ENCODE results near the gene COL11A2. TPM values are rescaled to one million over a fixed set of nuclear protein-coding genes. Genes with fewer than 3 reads are reported as not detected.

COL11A2 gene
- total and polyA plus RNA-seq, 2 of the 13 experiments (the other 11 are each of a cell fraction or from before 2014, with no cell fraction given), result 0.55 TPM

DNA sequence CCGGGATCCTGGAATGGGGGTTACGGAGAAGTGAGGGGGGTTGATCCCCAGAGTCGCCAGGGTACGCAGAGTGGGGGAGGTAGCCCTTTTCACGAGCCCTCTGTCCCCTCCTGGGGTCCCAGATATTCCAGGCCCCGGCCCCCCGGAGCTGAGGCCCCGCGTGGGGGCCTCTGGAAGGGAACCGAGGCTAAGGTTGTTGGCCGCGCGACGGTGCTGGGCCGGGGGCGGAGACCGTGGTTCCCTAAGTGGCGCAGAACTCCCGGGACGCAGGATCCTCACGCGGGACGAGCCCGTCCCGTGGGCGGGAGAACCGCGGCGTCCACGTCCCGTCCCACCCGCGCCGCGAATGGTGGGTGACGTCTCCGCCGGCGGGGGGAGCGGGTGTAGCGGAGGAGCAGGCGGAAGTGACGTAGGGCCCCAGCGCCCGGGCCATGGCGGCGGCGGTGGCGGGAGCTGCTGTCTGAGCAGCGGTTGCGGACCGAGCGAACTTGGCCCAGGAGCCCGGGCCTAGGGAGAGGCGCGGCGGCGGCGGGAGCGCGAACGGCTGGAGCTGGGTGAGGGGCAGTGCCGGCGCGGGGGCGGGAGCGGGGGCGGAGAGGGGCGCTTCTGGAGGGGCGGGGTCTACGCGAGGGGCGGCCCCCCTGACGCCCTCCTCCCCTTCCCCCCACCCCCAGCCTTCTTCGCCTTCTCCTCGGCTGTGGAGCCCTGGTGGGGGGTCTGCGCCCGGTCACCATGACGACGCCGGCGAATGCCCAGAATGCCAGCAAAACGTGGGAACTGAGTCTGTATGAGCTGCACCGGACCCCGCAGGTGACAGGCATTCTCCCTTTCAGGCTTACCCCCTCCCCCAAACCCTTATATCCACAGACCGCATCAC, 16.1 kb upstream of the COL11A2 start, which contains the start of gene RING1 (continued):
- TF ChIP-seq HNF1A (IDR thresholded peaks at IDR 0.05; ENCODE audit: low read depth) (no peak), HNF1A (CRISPR knock-in tag; IDR thresholded peaks at IDR 0.05; ENCODE audit: borderline replicate concordance) (peak; percentile 47; the same call in 1 of the 2 replicates), PATZ1 (CRISPR knock-in tag; IDR thresholded peaks at IDR 0.05) (peak; percentile 96), RBM39 (IDR thresholded peaks at IDR 0.05; ENCODE audit: low read depth, low read length, poor library complexity, severe bottlenecking) (peak; percentile 85), ZNF646 (CRISPR knock-in tag; IDR thresholded peaks at IDR 0.05) (no peak), PHF21A (CRISPR knock-in tag; IDR thresholded peaks at IDR 0.05) (peak; percentile 32; the same call in 1 of the 2 replicates), TAF15 (IDR thresholded peaks at IDR 0.05; ENCODE audit: low read depth, low read length, poor library complexity, severe bottlenecking) (no peak), FOSL2 (CRISPR knock-in tag; IDR thresholded peaks at IDR 0.05) (peak; percentile 64; the same call in 1 of the 2 replicates), HCFC1 (IDR thresholded peaks at IDR 0.05; ENCODE audit: low read depth, low read length) (peak; percentile 36; the same call in 1 of the 2 replicates), ASH2L (IDR thresholded peaks at IDR 0.05; ENCODE audit: insufficient read length, low read depth, low read length) (peak; percentile 72), TOE1 (CRISPR knock-in tag; IDR thresholded peaks at IDR 0.05) (0 out of 2 replicates have a peak, but pooled peaks have one; percentile 49), CCDC6 (CRISPR knock-in tag; IDR thresholded peaks at IDR 0.05) (peak; percentile 93)
- TF ChIP-seq, protein P1, sequence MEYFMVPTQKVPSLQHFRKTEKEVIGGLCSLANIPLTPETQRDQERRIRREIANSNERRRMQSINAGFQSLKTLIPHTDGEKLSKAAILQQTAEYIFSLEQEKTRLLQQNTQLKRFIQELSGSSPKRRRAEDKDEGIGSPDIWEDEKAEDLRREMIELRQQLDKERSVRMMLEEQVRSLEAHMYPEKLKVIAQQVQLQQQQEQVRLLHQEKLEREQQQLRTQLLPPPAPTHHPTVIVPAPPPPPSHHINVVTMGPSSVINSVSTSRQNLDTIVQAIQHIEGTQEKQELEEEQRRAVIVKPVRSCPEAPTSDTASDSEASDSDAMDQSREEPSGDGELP (IDR thresholded peaks at IDR 0.05; ENCODE audit: borderline replicate concordance, low read depth), result peak; percentile 45; the same call in 1 of the 2 replicates
